GM06990 (cell line): ENCODE data around the gene B4GALT5.

ENCODE experiments used
- DNase-seq: peaks from one replicate; pipeline ENCODE4 v3.0.0-alpha.2; 2011; ENCODE audit not compliant: insufficient read length; ENCODE audit errors: extremely low read depth
- H3K27me3 ChIP-seq: replicated peaks from 2 replicates; pipeline ENCODE4 v1.6.0; 2011; ENCODE audit warnings: low read length; ENCODE audit not compliant: control insufficient read depth, insufficient read depth
- H3K36me3 ChIP-seq: 2 replicates; pipeline ENCODE4 v1.5.1; 2011; ENCODE audit warnings: low read length; ENCODE audit not compliant: control insufficient read depth, insufficient read depth
- H3K4me3 ChIP-seq: replicated peaks from 2 replicates; pipeline ENCODE4 v1.5.1; 2011; ENCODE audit warnings: low read depth, mild to moderate bottlenecking, control low read depth, low read length
- CTCF ChIP-seq: IDR thresholded peaks from 2 replicates; pipeline ENCODE4 v1.5.1; 2011; ENCODE audit warnings: low read length, control low read depth, mild to moderate bottlenecking, inconsistent platforms; ENCODE audit not compliant: insufficient read depth, poor library complexity, severe bottlenecking

Gene B4GALT5

DNA sequence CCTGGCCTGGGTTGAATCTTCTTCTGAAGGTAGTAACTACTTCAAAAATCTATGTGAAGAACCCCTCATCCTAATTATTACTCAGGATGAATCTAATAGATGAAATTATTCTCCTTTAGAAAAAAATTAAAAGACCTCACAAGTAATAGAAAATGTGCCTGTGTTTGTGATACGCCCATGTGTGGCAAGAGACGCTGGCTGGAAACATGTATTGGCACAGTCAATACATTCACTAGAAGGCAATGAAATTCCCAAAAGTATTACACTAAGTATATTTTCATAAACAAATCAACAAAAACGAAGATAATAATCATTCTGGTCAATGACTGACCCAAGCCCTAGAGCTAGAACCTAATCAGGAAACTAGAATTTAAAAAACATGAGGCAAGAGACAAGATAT is 64.0 kb downstream of the B4GALT5 start:
- peaks cover 17% of the 10 kb centered on the region for H3K36me3 ChIP-seq
- DNase-seq = no peak
- no peak for TF ChIP-seq CTCF

GRCh38 chr20:49647550-49647949 is 66.1 kb downstream of the B4GALT5 start:
- H3K4me3 ChIP-seq = no peak overlapping the region
- no peaks in the 10 kb centered on the region for H3K27me3 ChIP-seq
- no peak for TF ChIP-seq CTCF
- H3K36me3 ChIP-seq = peaks cover 10% of the 10 kb centered on the region
- DNase-seq = no peak

More for the DNA sequence above, 64.0 kb downstream of the B4GALT5 start:
- no peak overlapping the region for H3K4me3 ChIP-seq
- no peaks in the 10 kb centered on the region for H3K27me3 ChIP-seq

DNA sequence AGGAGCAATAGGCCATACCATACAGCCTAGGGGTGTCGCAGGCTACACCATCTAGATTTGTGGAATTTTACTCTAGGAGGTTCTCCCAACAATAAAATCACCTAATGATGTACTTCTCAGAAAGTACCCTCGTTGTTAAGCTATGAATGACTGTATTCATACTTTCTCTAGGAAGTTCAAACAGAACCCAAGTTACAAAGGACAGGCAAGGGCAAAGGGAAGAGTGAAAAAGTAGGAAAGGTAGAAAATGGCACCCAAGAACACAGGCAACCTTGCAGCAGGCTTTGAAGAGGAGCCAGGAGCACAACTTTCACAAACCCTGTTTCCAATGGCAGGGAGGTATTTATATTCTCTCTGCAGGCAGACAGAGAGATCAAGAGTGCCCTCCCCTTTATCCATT is 67.2 kb downstream of the B4GALT5 start:
- Histone ChIP-seq H3K36me3 (peaks cover 8% of the 10 kb centered on the region), H3K27me3 (no peaks in the 10 kb centered on the region), H3K4me3 (no peak overlapping the region)
- TF ChIP-seq CTCF = no peak
- DNase-seq = no peak

DNA sequence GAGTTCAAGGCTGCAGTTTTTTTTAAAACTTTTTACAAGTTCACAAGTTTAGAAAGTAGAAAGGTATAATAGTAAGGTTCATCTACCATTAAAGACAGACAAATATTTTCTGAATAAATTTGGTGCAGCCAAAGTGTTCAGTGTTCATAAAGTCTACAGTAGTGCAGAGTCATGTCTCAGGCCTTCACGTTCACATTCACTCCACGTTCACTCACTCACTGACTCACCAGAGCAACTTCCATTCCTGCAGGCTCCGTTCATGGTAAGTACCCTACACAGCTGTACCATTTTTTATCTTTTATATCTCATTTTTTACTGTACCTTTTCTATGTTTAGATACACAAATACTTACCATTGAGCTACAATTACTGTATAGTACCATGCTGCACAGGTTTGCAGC is 67.6 kb downstream of the B4GALT5 start:
- Histone ChIP-seq H3K36me3 (peaks cover 10% of the 10 kb centered on the region), H3K27me3 (no peaks in the 10 kb centered on the region), H3K4me3 (no peak overlapping the region)
- TF ChIP-seq CTCF = no peak
- no peak for DNase-seq

- H3K36me3 ChIP-seq = peaks cover 12% of the 10 kb centered on the region
- DNase-seq = no peak
- no peaks in the 10 kb centered on the region for H3K27me3 ChIP-seq
- no peak for TF ChIP-seq CTCF
- no peak overlapping the region for H3K4me3 ChIP-seq
Observed at GRCh38 chr20:49644980-49645565, 68.6 kb downstream of the B4GALT5 start.

DNA sequence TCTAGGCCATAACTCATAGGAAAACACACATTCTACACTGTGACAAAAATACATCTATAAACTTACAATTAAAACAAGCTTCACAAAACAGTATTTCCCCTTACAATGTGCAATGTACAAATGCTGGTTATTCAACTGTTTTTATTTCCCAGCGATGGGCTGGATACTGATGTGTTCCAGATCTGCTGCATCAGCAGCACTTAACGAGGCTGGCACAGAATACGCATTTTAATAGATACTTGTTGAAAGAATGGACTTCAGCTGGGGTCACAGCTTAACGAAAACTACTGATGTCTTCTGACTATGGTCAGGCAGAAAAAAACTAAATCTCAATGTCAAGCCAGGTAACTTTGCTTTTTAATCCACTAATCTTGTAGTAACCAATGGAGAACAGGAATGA is 70.9 kb downstream of the B4GALT5 start:
- Histone ChIP-seq H3K4me3 (no peak overlapping the region), H3K27me3 (no peaks in the 10 kb centered on the region), H3K36me3 (peaks cover 15% of the 10 kb centered on the region)
- DNase-seq = no peak
- no peak for TF ChIP-seq CTCF
